ENCODE data around the gene OR51G1. TPM values are rescaled to one million over a fixed set of nuclear protein-coding genes. Genes with fewer than 3 reads are reported as not detected.

The OR51G1 gene, protein sequence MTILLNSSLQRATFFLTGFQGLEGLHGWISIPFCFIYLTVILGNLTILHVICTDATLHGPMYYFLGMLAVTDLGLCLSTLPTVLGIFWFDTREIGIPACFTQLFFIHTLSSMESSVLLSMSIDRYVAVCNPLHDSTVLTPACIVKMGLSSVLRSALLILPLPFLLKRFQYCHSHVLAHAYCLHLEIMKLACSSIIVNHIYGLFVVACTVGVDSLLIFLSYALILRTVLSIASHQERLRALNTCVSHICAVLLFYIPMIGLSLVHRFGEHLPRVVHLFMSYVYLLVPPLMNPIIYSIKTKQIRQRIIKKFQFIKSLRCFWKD
- total RNA-seq, result not detected
- not detected for polyA plus RNA-seq (2013, experiment 1 of 2)
- polyA plus RNA-seq (2013, experiment 2 of 2), result not detected
- long read RNA-seq, experiment 1, result 0 reads
- long read RNA-seq, experiment 2, result 0 reads
- long read RNA-seq, experiment 3, result 0 reads
- long read RNA-seq, experiment 4, result 0 reads

DNA sequence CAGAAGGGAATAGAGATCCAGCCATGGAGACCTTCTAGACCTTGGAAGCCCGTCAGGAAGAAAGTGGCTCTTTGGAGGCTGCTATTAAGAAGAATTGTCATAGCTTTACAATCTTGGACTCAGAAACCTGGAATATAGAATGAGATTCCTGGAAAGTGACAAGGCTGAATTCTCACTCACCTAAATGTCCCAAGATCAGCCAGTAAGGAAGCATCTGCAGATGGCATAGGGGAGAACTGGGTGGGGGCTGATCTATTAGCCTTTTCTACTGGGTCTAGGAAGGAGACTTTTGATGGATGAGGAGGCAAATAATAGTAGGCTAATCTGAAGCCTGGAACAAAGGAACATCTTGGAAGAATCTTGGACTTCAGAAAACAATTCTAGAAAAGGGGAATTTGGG is at the start of gene OR51G1:
TSS of gene OR51G1 (minus strand) at position 101 of the 400 bp plus-strand sequence. CDS start at position 101, 0 bp downstream.
- no peaks in the 10 kb centered on the region for H3K4me1 ChIP-seq (ENCODE audit: control insufficient read depth, insufficient read depth, low read length)
- H3K27me3 ChIP-seq (ENCODE audit: control insufficient read depth, insufficient read depth, low read length, poor library complexity, severe bottlenecking), result no peaks in the 10 kb centered on the region
- Mint-ChIP-seq H3K27me3 (ENCODE audit: insufficient read depth) (peaks cover 13% of the 10 kb centered on the region), H3K4me3 (no peak within 1 kb of the TSS), H3K4me1 (no peaks in the 10 kb centered on the region), H3K36me3 (ENCODE audit: low read depth) (no peaks in the 10 kb centered on the region), H3K27ac (no peak within 1 kb of the TSS), H3K9me3 (no peaks in the 10 kb centered on the region)
- no peak within 1 kb of the TSS for H3K4me3 ChIP-seq (ENCODE audit: low read length)
- 63 to 84% methylated on average over 1 of the region's 1 CpG for WGBS, 2 experiments (ENCODE audit: insufficient coverage in 1 of 2, insufficient read length in 1 of 2)
- H3K9ac ChIP-seq (ENCODE audit: extremely low read depth, low read length, poor library complexity, severe bottlenecking), result no peak within 1 kb of the TSS
- TF ChIP-seq, protein P1, sequence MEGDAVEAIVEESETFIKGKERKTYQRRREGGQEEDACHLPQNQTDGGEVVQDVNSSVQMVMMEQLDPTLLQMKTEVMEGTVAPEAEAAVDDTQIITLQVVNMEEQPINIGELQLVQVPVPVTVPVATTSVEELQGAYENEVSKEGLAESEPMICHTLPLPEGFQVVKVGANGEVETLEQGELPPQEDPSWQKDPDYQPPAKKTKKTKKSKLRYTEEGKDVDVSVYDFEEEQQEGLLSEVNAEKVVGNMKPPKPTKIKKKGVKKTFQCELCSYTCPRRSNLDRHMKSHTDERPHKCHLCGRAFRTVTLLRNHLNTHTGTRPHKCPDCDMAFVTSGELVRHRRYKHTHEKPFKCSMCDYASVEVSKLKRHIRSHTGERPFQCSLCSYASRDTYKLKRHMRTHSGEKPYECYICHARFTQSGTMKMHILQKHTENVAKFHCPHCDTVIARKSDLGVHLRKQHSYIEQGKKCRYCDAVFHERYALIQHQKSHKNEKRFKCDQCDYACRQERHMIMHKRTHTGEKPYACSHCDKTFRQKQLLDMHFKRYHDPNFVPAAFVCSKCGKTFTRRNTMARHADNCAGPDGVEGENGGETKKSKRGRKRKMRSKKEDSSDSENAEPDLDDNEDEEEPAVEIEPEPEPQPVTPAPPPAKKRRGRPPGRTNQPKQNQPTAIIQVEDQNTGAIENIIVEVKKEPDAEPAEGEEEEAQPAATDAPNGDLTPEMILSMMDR (conservative IDR thresholded peaks at IDR 0.05), result no peak
- no peak for DNase-seq
- no peaks in the 10 kb centered on the region for H3K36me3 ChIP-seq (ENCODE audit: control insufficient read depth, insufficient read depth, low read length)
- no peaks in the 10 kb centered on the region for H3K9me3 ChIP-seq (ENCODE audit: control insufficient read depth, low read length)
- H3K27ac ChIP-seq (ENCODE audit: low read depth, low read length), result no peak within 1 kb of the TSS

DNA sequence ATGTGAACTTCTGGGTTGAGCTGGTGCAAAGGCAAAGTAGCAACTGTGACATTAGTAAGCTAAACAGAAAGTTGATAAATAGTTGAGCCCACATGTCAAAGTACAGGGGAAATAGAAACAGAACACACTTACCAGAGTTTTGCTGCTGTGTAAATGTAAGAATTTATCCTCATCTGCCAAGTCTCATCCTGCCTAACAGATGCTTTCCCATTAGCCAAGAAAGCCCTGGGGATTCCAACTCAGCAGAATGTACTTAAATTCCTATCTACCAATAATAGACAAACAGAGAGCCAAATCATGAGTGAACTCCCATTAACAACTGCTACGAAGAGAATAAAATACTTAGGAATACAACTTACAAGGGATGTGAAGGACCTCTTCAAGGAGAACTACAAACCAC is 38.7 kb upstream of the OR51G1 start:
- no peaks in the 10 kb centered on the region for H3K36me3 ChIP-seq (ENCODE audit: control insufficient read depth, insufficient read depth, low read length)
- no peak overlapping the region for H3K9ac ChIP-seq (ENCODE audit: extremely low read depth, low read length, poor library complexity, severe bottlenecking)
- Mint-ChIP-seq H3K27me3 (ENCODE audit: insufficient read depth) (peaks cover 7% of the 10 kb centered on the region), H3K4me3 (no peak overlapping the region), H3K9me3 (peaks cover 7% of the 10 kb centered on the region), H3K36me3 (ENCODE audit: low read depth) (no peaks in the 10 kb centered on the region), H3K27ac (no peak overlapping the region), H3K4me1 (peaks cover 12% of the 10 kb centered on the region)
- WGBS, 2 experiments (ENCODE audit: insufficient coverage in 1 of 2, insufficient read length in 1 of 2), result 100% methylated on average over 1 of the region's 1 CpG; no CpG with 5 or more reads in 1 of the 2 experiments
- H3K27ac ChIP-seq (ENCODE audit: low read depth, low read length), result no peak overlapping the region
- no peaks in the 10 kb centered on the region for H3K27me3 ChIP-seq (ENCODE audit: control insufficient read depth, insufficient read depth, low read length, poor library complexity, severe bottlenecking)
- H3K9me3 ChIP-seq (ENCODE audit: control insufficient read depth, low read length), result no peaks in the 10 kb centered on the region
- no peak overlapping the region for H3K4me3 ChIP-seq (ENCODE audit: low read length)
- TF ChIP-seq, protein P1 (conservative IDR thresholded peaks at IDR 0.05), result no peak
- H3K4me1 ChIP-seq (ENCODE audit: control insufficient read depth, insufficient read depth, low read length), result peaks cover 6% of the 10 kb centered on the region
- no peak for DNase-seq

DNA sequence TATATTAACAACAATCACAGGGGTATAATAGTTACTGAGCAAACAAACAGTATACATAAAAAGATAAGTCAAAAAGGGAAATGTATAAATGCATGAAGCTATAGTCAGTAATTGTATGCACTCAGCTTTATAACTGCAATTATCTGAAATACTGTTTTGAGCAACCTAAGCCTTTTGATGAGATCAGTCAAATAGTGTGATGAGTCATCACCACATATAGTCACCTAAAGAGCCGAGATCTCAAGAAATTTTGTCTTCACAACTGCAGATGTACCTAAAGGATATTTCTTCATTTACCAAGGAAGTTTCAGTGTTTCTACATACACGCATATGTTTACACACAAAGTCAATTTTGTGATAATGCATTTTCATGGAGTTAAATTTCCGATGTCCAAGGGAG is 36.7 kb upstream of the OR51G1 start:
- Histone ChIP-seq H3K9me3 (ENCODE audit: control insufficient read depth, low read length) (no peaks in the 10 kb centered on the region), H3K9ac (ENCODE audit: extremely low read depth, low read length, poor library complexity, severe bottlenecking) (no peak overlapping the region), H3K27ac (ENCODE audit: low read depth, low read length) (no peak overlapping the region), H3K4me1 (ENCODE audit: control insufficient read depth, insufficient read depth, low read length) (peaks cover 5% of the 10 kb centered on the region), H3K27me3 (ENCODE audit: control insufficient read depth, insufficient read depth, low read length, poor library complexity, severe bottlenecking) (no peaks in the 10 kb centered on the region), H3K4me3 (ENCODE audit: low read length) (no peak overlapping the region), H3K36me3 (ENCODE audit: control insufficient read depth, insufficient read depth, low read length) (no peaks in the 10 kb centered on the region)
- no peak overlapping the region for H3K4me3 Mint-ChIP-seq
- H3K27ac Mint-ChIP-seq, result no peak overlapping the region
- H3K27me3 Mint-ChIP-seq (ENCODE audit: insufficient read depth), result peaks cover 9% of the 10 kb centered on the region
- no peak for DNase-seq
- peaks cover 7% of the 10 kb centered on the region for H3K9me3 Mint-ChIP-seq
- TF ChIP-seq, protein P1 (conservative IDR thresholded peaks at IDR 0.05), result no peak
- WGBS, 2 experiments (ENCODE audit: insufficient coverage in 1 of 2, insufficient read length in 1 of 2), result 99 to 100% methylated on average over 1 to 3 of the region's 3 CpGs
- H3K4me1 Mint-ChIP-seq, result no peaks in the 10 kb centered on the region
- no peaks in the 10 kb centered on the region for H3K36me3 Mint-ChIP-seq (ENCODE audit: low read depth)

Measured in endodermal cell (in vitro differentiated cells).